GM23248 (cell line): ENCODE measurements around the gene BTD.

Experiments used
- EZH2 ChIP-seq: fragments of 200-600 bp; sonication (generic); IDR thresholded peaks from 2 replicates; pipeline ENCODE4 v1.6.1; 2018; ENCODE audit warnings: antibody characterized with exemption, mild to moderate bottlenecking; ENCODE audit not compliant: insufficient read depth, poor library complexity, severe bottlenecking
- EZH2phosphoT487 ChIP-seq: fragments of 200-600 bp; sonication (generic); IDR thresholded peaks from 2 replicates; pipeline ENCODE4 v1.6.1; 2018; ENCODE audit warnings: antibody characterized with exemption, moderate library complexity, mild to moderate bottlenecking, low read depth; ENCODE audit not compliant: insufficient read depth

DNA sequence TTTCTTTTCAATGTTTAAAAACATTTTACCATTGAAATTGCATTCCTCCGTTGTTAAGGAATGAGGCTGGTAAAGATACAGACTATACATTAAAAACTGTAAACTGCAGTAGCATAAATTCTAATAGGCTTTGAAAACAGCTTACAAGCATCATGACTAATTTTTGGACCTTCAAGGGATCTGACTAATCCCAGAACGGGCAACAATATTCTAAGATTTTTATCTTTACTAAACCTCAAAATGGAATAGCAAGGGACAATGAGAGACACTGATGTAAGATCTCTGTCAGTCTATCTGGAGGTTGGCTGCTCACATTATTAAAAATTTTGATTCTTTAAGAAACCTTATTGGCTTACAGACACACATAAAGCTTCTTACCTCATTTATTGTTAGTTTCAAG lies 74.7 kb downstream of the BTD start:
- TF ChIP-seq EZH2phosphoT487 (no peak), EZH2 (no peak)
